Gastroesophageal sphincter (tissue), 3 donors: ENCODE results near the gene PPM1N.
A peak's percentile ranks its signal among the peaks of the same experiment; 100 is the strongest.

ENCODE experiments used
- CTCF ChIP-seq, 4 experiments: fragments of 200-600 bp in 2 of 4; fragments of 450-650 bp in 2 of 4; sonication (generic) in 1 of 4; IDR thresholded peaks; one replicate each; pipeline ENCODE4 v1.5.1; 2017 to 2019; ENCODE audit warnings: antibody characterized with exemption in 4 of 4, mild to moderate bottlenecking in 2 of 4, moderate library complexity in 2 of 4
- EP300 ChIP-seq: sonication (generic); formaldehyde crosslinking; IDR thresholded peaks from one replicate; pipeline ENCODE4 v1.6.1; 2017; ENCODE audit warnings: antibody characterized with exemption, mild to moderate bottlenecking

GRCh38 chr19:45508861-45509691, 10.8 kb downstream of the PPM1N start:
- TF ChIP-seq CTCF (IDR thresholded peaks at IDR 0.05) (peak in 2 of 4 experiments; percentile 34 to 50), EP300 (no peak)
